Duodenal mucosa (tissue), 2 donors: ENCODE data around the gene DPYSL4.

ENCODE experiments used
- H3K27ac ChIP-seq: one replicate; pipeline ENCODE4 v1.7.0; 2013; ENCODE audit warnings: low read depth, low read length
- H3K27me3 ChIP-seq, 2 donors: one replicate each; pipeline ENCODE4 v1.7.0; 2013; ENCODE audit warnings: low read length in 2 of 2, control low read depth in 1 of 2; ENCODE audit not compliant: insufficient read depth in 2 of 2, control insufficient read depth in 1 of 2
- H3K36me3 ChIP-seq, 2 donors: one replicate each; pipeline ENCODE4 v1.7.0; 2013; ENCODE audit warnings: low read length in 2 of 2, control low read depth in 1 of 2; ENCODE audit not compliant: insufficient read depth in 2 of 2, control insufficient read depth in 1 of 2
- H3K4me1 ChIP-seq, 2 donors: one replicate each; pipeline ENCODE4 v1.7.0; 2013; ENCODE audit warnings: low read length in 2 of 2, control low read depth in 1 of 2; ENCODE audit not compliant: insufficient read depth in 2 of 2, control insufficient read depth in 1 of 2
- H3K4me3 ChIP-seq, 2 donors: one replicate each; pipeline ENCODE4 v1.7.0; 2013; ENCODE audit warnings: low read length in 2 of 2, low read depth in 1 of 2
- H3K9ac ChIP-seq, 2 donors: one replicate each; pipeline ENCODE4 v1.7.0; 2013; ENCODE audit warnings: low read length in 2 of 2, low read depth in 1 of 2
- H3K9me3 ChIP-seq, 2 donors: one replicate each; pipeline ENCODE4 v1.7.0; 2013; ENCODE audit warnings: low read length in 2 of 2, control low read depth in 1 of 2; ENCODE audit not compliant: control insufficient read depth in 1 of 2

Gene DPYSL4

GRCh38 chr10:132142396-132143161 lies 44.2 kb upstream of the DPYSL4 start:
- Histone ChIP-seq H3K9me3 (no peaks in the 10 kb centered on the region), H3K9ac (no peak overlapping the region), H3K36me3 (no peaks in the 10 kb centered on the region), H3K27ac (no peak overlapping the region), H3K4me1 (no peaks in the 10 kb centered on the region), H3K4me3 (no peak overlapping the region), H3K27me3 (no peaks in the 10 kb centered on the region)

- Histone ChIP-seq H3K9ac (no peak overlapping the region), H3K27ac (no peak overlapping the region), H3K27me3 (no peaks in the 10 kb centered on the region), H3K4me1 (no peaks in the 10 kb centered on the region), H3K9me3 (no peaks in the 10 kb centered on the region), H3K4me3 (no peak overlapping the region), H3K36me3 (no peaks in the 10 kb centered on the region)
Measured at GRCh38 chr10:132143162-132143561, 43.6 kb upstream of the DPYSL4 start.

GRCh38 chr10:132144086-132144485 lies 42.7 kb upstream of the DPYSL4 start:
- H3K9ac ChIP-seq: no peak overlapping the region
- H3K27ac ChIP-seq: no peak overlapping the region
- H3K4me3 ChIP-seq: no peak overlapping the region
- H3K36me3 ChIP-seq: no peaks in the 10 kb centered on the region
- H3K9me3 ChIP-seq: no peaks in the 10 kb centered on the region
- H3K4me1 ChIP-seq: no peaks in the 10 kb centered on the region
- H3K27me3 ChIP-seq: no peaks in the 10 kb centered on the region

GRCh38 chr10:132145002-132145401 lies 41.7 kb upstream of the DPYSL4 start:
- Histone ChIP-seq H3K27ac (no peak overlapping the region), H3K4me1 (no peaks in the 10 kb centered on the region), H3K4me3 (no peak overlapping the region), H3K36me3 (no peaks in the 10 kb centered on the region), H3K27me3 (no peaks in the 10 kb centered on the region), H3K9ac (no peak overlapping the region), H3K9me3 (no peaks in the 10 kb centered on the region)

GRCh38 chr10:132145521-132146185 lies 41.1 kb upstream of the DPYSL4 start:
- Histone ChIP-seq H3K4me1 (no peaks in the 10 kb centered on the region), H3K9me3 (no peaks in the 10 kb centered on the region), H3K36me3 (no peaks in the 10 kb centered on the region), H3K4me3 (no peak overlapping the region), H3K27ac (no peak overlapping the region), H3K9ac (no peak overlapping the region), H3K27me3 (no peaks in the 10 kb centered on the region)

GRCh38 chr10:132146271-132146671 lies 40.5 kb upstream of the DPYSL4 start:
- H3K9me3 ChIP-seq: no peaks in the 10 kb centered on the region

GRCh38 chr10:132146941-132147915 lies 39.5 kb upstream of the DPYSL4 start:
- H3K27me3 ChIP-seq: no peaks in the 10 kb centered on the region
- H3K36me3 ChIP-seq: no peaks in the 10 kb centered on the region
- H3K9ac ChIP-seq: no peak overlapping the region
- no peak overlapping the region for H3K4me3 ChIP-seq
- no peaks in the 10 kb centered on the region for H3K9me3 ChIP-seq
- H3K27ac ChIP-seq: no peak overlapping the region
- no peaks in the 10 kb centered on the region for H3K4me1 ChIP-seq

More at GRCh38 chr10:132146271-132146671, 40.5 kb upstream of the DPYSL4 start:
- H3K36me3 ChIP-seq: no peaks in the 10 kb centered on the region
- no peaks in the 10 kb centered on the region for H3K27me3 ChIP-seq
- no peaks in the 10 kb centered on the region for H3K4me1 ChIP-seq
- no peak overlapping the region for H3K27ac ChIP-seq
- no peak overlapping the region for H3K4me3 ChIP-seq
- H3K9ac ChIP-seq: no peak overlapping the region

- H3K4me1 ChIP-seq: no peaks in the 10 kb centered on the region
Measured at GRCh38 chr10:132148261-132149251, 38.2 kb upstream of the DPYSL4 start.

GRCh38 chr10:132149271-132149670 lies 37.5 kb upstream of the DPYSL4 start:
- Histone ChIP-seq H3K36me3 (no peaks in the 10 kb centered on the region), H3K4me1 (no peaks in the 10 kb centered on the region), H3K27ac (no peak overlapping the region), H3K9ac (no peak overlapping the region), H3K4me3 (no peak overlapping the region), H3K9me3 (no peaks in the 10 kb centered on the region), H3K27me3 (no peaks in the 10 kb centered on the region)

More at GRCh38 chr10:132148261-132149251, 38.2 kb upstream of the DPYSL4 start:
- Histone ChIP-seq H3K9me3 (no peaks in the 10 kb centered on the region), H3K36me3 (no peaks in the 10 kb centered on the region), H3K4me3 (no peak overlapping the region), H3K27me3 (no peaks in the 10 kb centered on the region), H3K9ac (no peak overlapping the region), H3K27ac (no peak overlapping the region)
